ENCODE results near the gene GHR.

GHR gene

DNA sequence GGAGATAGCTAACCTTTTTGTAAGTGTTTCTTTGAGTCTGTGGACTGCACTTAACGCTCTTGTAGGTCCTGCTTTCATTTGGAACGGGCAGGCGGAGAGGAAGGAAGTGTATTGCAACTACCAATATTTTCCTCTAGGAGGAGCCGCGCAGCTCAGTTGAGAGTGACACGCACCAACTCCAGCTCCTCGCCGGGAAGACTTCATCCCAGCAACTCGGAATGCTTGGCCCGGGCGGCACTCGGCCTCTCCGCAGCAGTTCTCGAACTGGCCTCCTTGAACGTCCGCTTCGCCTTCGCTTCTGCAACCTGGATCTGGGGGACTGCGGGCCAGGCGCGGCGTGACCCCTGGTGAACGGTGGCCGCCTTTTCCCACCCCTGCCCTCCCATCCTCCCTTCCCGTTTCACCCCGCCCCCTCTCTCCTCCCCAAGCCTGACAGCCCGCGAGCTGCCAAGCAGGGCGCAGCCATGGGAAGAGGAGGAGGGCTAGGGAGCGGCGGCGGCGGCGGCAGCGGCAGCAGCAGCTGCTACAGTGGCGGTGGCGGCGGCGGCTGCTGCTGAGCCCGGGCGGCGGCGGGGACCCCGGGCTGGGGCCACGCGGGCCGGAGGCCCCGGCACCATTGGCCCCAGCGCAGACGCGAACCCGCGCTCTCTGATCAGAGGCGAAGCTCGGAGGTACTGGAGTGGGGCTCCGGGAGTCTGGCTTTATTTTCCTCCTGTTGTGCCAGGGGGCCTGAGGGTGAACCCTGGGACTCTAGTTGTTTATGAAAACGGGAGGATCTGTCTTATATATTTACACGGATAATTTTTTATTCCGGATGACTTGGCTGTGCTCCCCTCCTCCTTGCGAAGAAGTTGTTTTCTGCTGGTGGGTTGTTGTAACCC is at the start of gene GHR:
Gene GHR (plus strand): TSS at position 155 of the 881 bp plus-strand sequence. CDS start 142,436 bp downstream, outside the sequence.
- peak; percentile 79 for TF ChIP-seq CTCF (IDR thresholded peaks at IDR 0.05; ENCODE audit: insufficient read depth, low read length, missing control alignments)
- ChIA-PET CTCF (interaction anchor here (0.7 to 4.3 kb wide), 17 partner anchors 9 to 364 kb away, joined by 3 to 59 read pairs (median 3); no protein-coding TSS in a partner anchor), POLR2A (no interaction called here)
- peak; percentile 51 for DNase-seq (ENCODE audit: low read depth, low spot score)
- peak within 1 kb of the TSS; percentile 72 for H3K4me3 ChIP-seq (ENCODE audit: low read depth, low read length)

DNA sequence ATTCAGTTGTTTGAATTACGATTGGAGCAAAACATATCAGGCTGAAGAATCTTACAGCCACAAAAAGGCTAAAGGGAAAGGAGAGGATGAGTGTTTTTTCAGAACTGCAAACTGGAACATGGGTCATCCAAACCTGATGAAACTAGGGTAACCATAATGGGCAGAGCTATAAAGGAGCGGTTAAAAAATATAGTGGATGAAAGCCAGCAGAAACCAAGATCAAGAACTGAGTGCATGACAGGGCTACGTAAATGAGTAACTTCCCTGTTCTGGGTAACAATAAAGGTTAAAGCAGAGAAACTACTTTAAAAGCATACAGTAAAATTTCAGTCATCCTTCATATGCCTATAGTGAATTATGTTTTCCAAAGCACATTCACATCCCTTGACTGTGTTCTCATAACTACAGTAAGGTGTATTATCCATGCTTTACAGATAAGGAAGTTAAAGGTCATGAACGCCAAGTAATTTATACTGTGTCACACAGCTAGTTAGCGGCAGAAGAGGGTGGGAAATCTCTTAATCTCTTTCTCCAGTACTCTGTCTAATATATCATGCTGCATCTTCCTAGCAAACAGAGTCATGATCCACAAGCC is 48.5 kb upstream of the GHR start:
- ChIA-PET POLR2A (no interaction called here), CTCF (no interaction called here)
- no peak for DNase-seq (ENCODE audit: low read depth, low spot score)
- H3K4me3 ChIP-seq (ENCODE audit: low read depth, low read length): no peak overlapping the region
- TF ChIP-seq CTCF (IDR thresholded peaks at IDR 0.05; ENCODE audit: insufficient read depth, low read length, missing control alignments): no peak

DNA sequence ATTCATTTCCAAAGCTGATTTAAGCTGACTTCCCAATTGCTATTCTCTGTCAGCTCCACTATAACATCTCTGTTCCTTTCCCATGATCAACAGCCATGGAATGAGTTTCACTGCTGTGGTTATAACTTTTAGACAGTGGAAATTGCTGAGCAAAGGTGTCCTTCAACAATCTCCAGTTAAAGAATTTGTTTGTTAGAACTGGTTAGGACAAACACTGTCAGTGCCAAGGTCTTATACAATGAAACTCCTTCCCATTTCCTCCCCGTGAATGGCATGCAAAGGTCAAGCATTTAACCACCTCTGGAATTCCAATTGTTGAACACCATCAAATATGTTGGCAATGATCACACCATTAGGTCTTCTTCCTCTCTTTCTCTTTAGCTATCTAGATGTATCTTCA is 45.7 kb upstream of the GHR start:
- TF ChIP-seq CTCF (IDR thresholded peaks at IDR 0.05; ENCODE audit: insufficient read depth, low read length, missing control alignments): no peak
- DNase-seq (ENCODE audit: low read depth, low spot score): no peak
- ChIA-PET POLR2A (no interaction called here), CTCF (no interaction called here)
- H3K4me3 ChIP-seq (ENCODE audit: low read depth, low read length): no peak overlapping the region

GRCh38 chr5:42381973-42382372 is 41.3 kb upstream of the GHR start:
- CTCF ChIA-PET: no interaction called here
- no peak for TF ChIP-seq CTCF (IDR thresholded peaks at IDR 0.05; ENCODE audit: insufficient read depth, low read length, missing control alignments)
- POLR2A ChIA-PET: no interaction called here
- DNase-seq (ENCODE audit: low read depth, low spot score): no peak
- H3K4me3 ChIP-seq (ENCODE audit: low read depth, low read length): no peak overlapping the region

GRCh38 chr5:42387563-42387962 is 35.7 kb upstream of the GHR start:
- no peak overlapping the region for H3K4me3 ChIP-seq (ENCODE audit: low read depth, low read length)
- DNase-seq (ENCODE audit: low read depth, low spot score): no peak
- CTCF ChIA-PET: no interaction called here
- POLR2A ChIA-PET: no interaction called here
- no peak for TF ChIP-seq CTCF (IDR thresholded peaks at IDR 0.05; ENCODE audit: insufficient read depth, low read length, missing control alignments)

GRCh38 chr5:42390115-42390514 is 33.1 kb upstream of the GHR start:
- POLR2A ChIA-PET: no interaction called here
- no peak overlapping the region for H3K4me3 ChIP-seq (ENCODE audit: low read depth, low read length)
- no peak for DNase-seq (ENCODE audit: low read depth, low spot score)
- no peak for TF ChIP-seq CTCF (IDR thresholded peaks at IDR 0.05; ENCODE audit: insufficient read depth, low read length, missing control alignments)
- CTCF ChIA-PET: no interaction called here

Measured in AG04449 (cell line).